ENCODE measurements around the gene XRCC3. TPM values are rescaled to one million over a fixed set of nuclear protein-coding genes. Genes with fewer than 3 reads are reported as not detected.

The XRCC3 gene
- total and polyA plus RNA-seq, 2 donors (not counting 3 experiments of a cell fraction or from before 2014, with no cell fraction given): 13.6 to 27.2 TPM

DNA sequence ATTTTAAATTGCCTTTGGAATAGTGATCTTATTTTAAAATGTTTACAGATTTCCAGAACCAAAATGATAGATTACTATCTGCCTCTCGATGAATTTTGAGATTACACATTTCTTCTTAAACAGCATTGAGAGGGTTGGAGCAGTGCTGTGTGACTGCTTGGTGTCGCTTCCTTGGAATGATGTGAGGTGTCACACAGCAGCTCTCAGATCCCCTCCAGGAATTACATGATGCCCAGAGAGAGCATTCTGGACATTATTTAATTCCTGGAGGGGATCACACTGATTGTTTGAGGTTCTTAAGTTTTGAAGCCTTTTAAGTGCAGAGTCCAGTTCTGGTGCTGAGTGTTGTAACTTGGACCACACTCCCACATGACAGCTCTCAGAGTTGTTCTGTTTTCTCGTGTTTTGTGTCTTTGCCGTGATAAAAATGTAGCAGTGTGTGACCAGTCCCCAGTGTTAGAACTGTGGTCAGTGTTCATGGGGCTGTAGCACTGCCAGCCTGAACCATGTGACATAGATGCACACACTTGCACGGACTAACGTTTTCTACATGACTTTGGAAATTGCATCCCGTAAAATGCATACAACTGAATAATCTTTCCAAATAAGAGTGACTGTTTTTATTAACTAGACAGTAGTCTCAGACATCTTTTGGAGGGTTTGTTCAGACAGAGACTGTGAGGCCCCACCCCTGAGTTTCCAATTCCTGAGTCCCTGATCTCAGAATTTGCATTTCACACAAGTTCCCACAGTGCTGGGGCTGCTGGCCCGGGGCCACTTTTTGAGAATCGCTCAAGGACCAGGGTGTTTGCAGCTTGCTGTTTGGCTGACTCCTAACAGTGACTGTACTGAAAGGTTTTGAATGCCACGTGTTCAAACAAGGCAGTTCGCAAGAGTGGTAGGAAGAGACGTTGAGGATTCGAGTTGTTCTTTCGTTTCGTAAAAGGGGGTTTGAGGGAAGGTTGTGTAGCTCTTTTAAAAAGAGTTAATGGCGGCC, 26.0 kb downstream of the XRCC3 start:
- H3K4me1 ChIP-seq (ENCODE audit: control insufficient read depth, extremely low read depth, insufficient read depth, low read length): no peaks in the 10 kb centered on the region
- dilution Hi-C loops (cut with MboI; ENCODE audit: extremely low pct_ligation_motif_present, low sequenced_read_pairs): no loop called here
- peaks cover 11% of the 10 kb centered on the region for H3K79me2 ChIP-seq (ENCODE audit: control insufficient read depth, insufficient read depth, low read length)
- POLR2A ChIA-PET: no interaction called here
- H4K20me1 ChIP-seq (replicated peaks; ENCODE audit: control insufficient read depth, extremely low read depth, insufficient read depth, low read length): peaks cover 3% of the 10 kb centered on the region
- H3K9me3 ChIP-seq (replicated peaks; ENCODE audit: control insufficient read depth, insufficient read depth, low read length): no peaks in the 10 kb centered on the region
- intact Hi-C loops (cut with micrococcal nuclease): no loop called here
- no peaks in the 10 kb centered on the region for H3K9me1 ChIP-seq (replicated peaks; ENCODE audit: control insufficient read depth, extremely low read depth, insufficient read depth, low read length)
- no peak overlapping the region for H2AFZ ChIP-seq (ENCODE audit: low read depth, low read length)
- no peaks in the 10 kb centered on the region for H3K27me3 ChIP-seq (ENCODE audit: control insufficient read depth in 2 of 2, insufficient read depth in 2 of 2, low read length in 2 of 2)
- H3K4me3 ChIP-seq (replicated peaks in 1 of 3; ENCODE audit: insufficient read depth in 1 of 3, low read depth in 1 of 3, low read length in 3 of 3): no peak overlapping the region
- H3K9ac ChIP-seq (replicated peaks; ENCODE audit: extremely low read depth, insufficient read depth, low read length): no peak overlapping the region
- no TSS peak for BruUV-seq (replicated peaks)
- no peak overlapping the region for H3K4me2 ChIP-seq (ENCODE audit: insufficient read depth, low read length)
- CTCF ChIA-PET: interaction anchor here (2.6 kb wide), 1 partner anchor 9 kb away, joined by 12 read pairs; no protein-coding TSS in a partner anchor
- H3K27ac ChIP-seq (ENCODE audit: insufficient read depth, low read depth, low read length): no peak overlapping the region
- TF ChIP-seq JUN (IDR thresholded peaks at IDR 0.05; ENCODE audit: borderline replicate concordance, insufficient read depth, insufficient read length, low read depth): no peak
- TF ChIP-seq POLR2A (IDR thresholded peaks at IDR 0.05; ENCODE audit: low read depth, low read length): no peak
- no peak for TF ChIP-seq EZH2 (IDR thresholded peaks at IDR 0.05; ENCODE audit: borderline replicate concordance, low read depth, low read length, severe bottlenecking)
- TF ChIP-seq FOS (IDR thresholded peaks at IDR 0.05; ENCODE audit: borderline replicate concordance, insufficient read depth, low read length): no peak
- no peak for TF ChIP-seq GATA2 (IDR thresholded peaks at IDR 0.05; ENCODE audit: insufficient read depth, insufficient read length, low read depth, low read length)
- no peak for TF ChIP-seq MAX (IDR thresholded peaks at IDR 0.05; ENCODE audit: insufficient read depth, insufficient read length)
- peaks cover 17 to 29% of the 10 kb centered on the region in 2 experiments for H3K36me3 ChIP-seq (ENCODE audit: control insufficient read depth in 2 of 2, extremely low read depth in 1 of 2, insufficient read depth in 2 of 2, low read length in 2 of 2)
- FAIRE-seq (no peak), DNase-seq (ENCODE audit: low read depth, low spot score) (no peak)

Measured in endothelial cell of umbilical vein (primary cell).